HepG2 (cell line): ENCODE data around the gene ACVRL1.

Source experiments
- CTCF ChIP-seq: sonication (generic); formaldehyde crosslinking; IDR thresholded peaks from 2 replicates; pipeline ENCODE4 v1.5.0; 2020; ENCODE audit warnings: mild to moderate bottlenecking, missing genetic modification reagents, moderate library complexity
- ELF4 ChIP-seq: sonication (generic); formaldehyde crosslinking; IDR thresholded peaks from 2 replicates; pipeline ENCODE4 v1.5.0; 2020; ENCODE audit warnings: missing genetic modification reagents, mild to moderate bottlenecking, moderate library complexity, borderline replicate concordance
- GPBP1L1 ChIP-seq: sonication (generic); formaldehyde crosslinking; IDR thresholded peaks from 2 replicates; pipeline ENCODE4 v1.5.0; 2020; ENCODE audit warnings: mild to moderate bottlenecking, missing genetic modification reagents
- IKZF4 ChIP-seq: sonication (generic); formaldehyde crosslinking; IDR thresholded peaks from 2 replicates; pipeline ENCODE4 v1.5.1; 2020; ENCODE audit warnings: borderline replicate concordance, mild to moderate bottlenecking, low read depth, missing genetic modification reagents; ENCODE audit errors: not compliant biosample characterization
- KDM3A ChIP-seq: IDR thresholded peaks from 2 replicates; pipeline ENCODE4 v1.6.1; 2018; ENCODE audit warnings: low read depth, missing compliant biosample characterization
- POLR2AphosphoS5 ChIP-seq: IDR thresholded peaks from 2 replicates; pipeline ENCODE4 v1.6.1; 2012; ENCODE audit warnings: low read depth, low read length
- SRF ChIP-seq: IDR thresholded peaks from 2 replicates; pipeline ENCODE4 v1.6.1; 2011; ENCODE audit warnings: mild to moderate bottlenecking, low read depth, low read length, moderate library complexity
- TCF7L2 ChIP-seq: IDR thresholded peaks from 2 replicates; pipeline ENCODE4 v1.6.1; 2011; ENCODE audit warnings: mild to moderate bottlenecking, low read depth, low read length, moderate library complexity

DNA sequence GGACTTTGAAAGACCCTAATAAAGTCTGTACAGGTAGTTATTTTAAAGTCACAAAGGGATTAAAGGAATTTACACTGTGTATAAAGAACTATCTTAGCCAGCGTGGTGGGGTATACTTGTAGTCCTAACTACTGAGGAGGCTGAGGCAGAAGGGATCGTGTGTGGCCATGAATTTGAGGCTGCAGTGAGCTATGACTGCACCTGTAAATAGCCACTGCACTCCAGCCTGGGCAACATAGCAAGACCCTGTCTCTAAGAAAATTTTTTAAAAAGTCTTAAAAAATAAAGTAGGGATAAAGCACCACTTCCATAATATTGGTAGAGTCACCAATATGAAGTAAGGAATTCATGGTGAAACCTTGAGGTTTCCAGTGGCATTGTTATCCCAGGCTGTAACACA, 62.3 kb downstream of the ACVRL1 start:
- TF ChIP-seq IKZF4 (CRISPR knock-in tag) (no peak), ELF4 (CRISPR knock-in tag) (no peak), POLR2AphosphoS5 (no peak), TCF7L2 (no peak), KDM3A (CRISPR knock-in tag) (no peak), CTCF (CRISPR knock-in tag) (no peak), SRF (no peak), GPBP1L1 (no peak)
